ENCODE data around the gene ZNF598.

- TF ChIP-seq CTCF (IDR thresholded peaks at IDR 0.05; ENCODE audit: insufficient read depth, low read length, poor library complexity, severe bottlenecking) = no peak
- no peak for TF ChIP-seq EZH2phosphoT487 (conservative IDR thresholded peaks at IDR 0.05; ENCODE audit: low read length)
These were observed 45.1 kb upstream of the ZNF598 start for GRCh38 chr16:2054543-2055245.

Measured in SU-DHL-6 (cell line).